AG09319 (cell line): ENCODE data around the gene RPLP1.

Source experiments
- DNase-seq: peaks from one replicate; pipeline ENCODE4 v3.0.0-alpha.2; 2010; ENCODE audit warnings: low read depth; ENCODE audit errors: extremely low read depth
- CTCF ChIP-seq: IDR thresholded peaks from 2 replicates; pipeline ENCODE4 v1.5.1; 2011; ENCODE audit warnings: low read depth, mild to moderate bottlenecking, inconsistent platforms, low read length, moderate library complexity

RPLP1 gene

DNA sequence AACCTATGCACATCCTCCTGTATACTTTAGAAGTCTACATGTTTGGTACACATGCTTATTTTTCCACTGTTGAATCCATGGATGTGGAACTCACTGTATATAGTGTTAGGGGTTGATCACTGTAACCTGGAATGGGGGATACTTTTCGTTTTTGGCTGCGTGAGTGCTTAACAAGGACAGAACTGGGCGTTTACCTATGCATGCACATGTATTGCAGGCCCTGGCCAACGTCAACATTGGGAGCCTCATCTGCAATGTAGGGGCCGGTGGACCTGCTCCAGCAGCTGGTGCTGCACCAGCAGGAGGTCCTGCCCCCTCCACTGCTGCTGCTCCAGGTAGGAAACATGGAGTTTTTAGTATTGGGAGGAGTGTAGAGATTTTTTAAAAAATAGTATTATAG is 2.3 kb downstream of the RPLP1 start:
- no peak for TF ChIP-seq CTCF
- no peak for DNase-seq

- TF ChIP-seq CTCF: no peak
- no peak for DNase-seq
Observed at GRCh38 chr15:69456208-69457166, 3.9 kb downstream of the RPLP1 start.

DNA sequence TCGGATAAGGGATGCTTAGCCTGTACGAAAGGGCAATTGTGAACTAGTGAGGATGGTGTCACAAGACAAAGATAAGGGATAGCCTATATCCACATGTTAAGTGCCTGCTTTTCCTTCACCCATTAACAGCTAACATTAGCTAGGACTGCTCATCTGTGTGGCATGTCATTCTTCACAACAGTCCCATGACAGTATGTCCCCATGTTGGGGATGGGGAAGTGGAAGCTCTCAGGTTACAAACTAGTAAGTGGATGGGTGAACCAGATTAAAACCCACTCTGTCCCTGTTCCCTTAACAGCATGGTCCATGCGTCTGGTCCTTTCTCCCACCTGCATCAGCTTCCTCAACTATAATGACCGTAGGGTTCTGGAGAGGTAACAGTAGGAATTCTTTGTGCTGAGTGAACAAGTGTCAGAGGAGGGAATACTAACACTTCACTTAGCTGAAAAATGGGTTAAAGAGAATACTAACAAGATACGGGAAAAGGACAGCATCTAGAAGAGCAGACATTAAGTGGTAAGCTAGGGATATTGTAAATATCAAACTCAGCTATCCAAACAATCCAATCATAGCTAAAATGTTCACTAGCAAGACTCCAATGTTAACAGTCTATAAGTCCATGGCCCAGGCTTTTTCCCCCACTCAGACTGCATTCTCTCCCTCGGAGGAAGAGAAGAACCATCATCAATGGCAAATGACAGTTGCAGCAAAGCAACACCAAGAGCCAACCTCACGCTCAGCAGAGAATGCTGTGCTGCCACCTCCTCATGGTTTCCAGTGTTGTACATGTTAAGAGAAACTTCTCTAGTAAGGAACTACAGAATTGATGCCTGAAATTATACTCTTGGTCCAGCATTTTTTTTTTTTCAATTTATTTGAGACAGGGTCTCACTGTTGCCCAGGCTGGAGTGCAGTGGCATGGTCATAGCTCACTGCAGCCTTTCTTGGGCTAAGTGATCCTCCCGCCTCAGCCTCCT is 5.0 kb downstream of the RPLP1 start:
- DNase-seq: no peak
- no peak for TF ChIP-seq CTCF

- DNase-seq: no peak
- TF ChIP-seq CTCF: no peak
Observed at GRCh38 chr15:69459066-69459465, 6.4 kb downstream of the RPLP1 start.

- no peak for TF ChIP-seq CTCF
- no peak for DNase-seq
Observed at GRCh38 chr15:69460481-69460880, 7.9 kb downstream of the RPLP1 start.

- DNase-seq: no peak
- TF ChIP-seq CTCF: no peak
Observed at GRCh38 chr15:69462030-69462492, 9.4 kb downstream of the RPLP1 start.
